HEK293 (cell line): ENCODE data around the gene KCTD14.

Source experiments
- SP2 ChIP-seq: fragments of 450-650 bp; formaldehyde crosslinking; IDR thresholded peaks from 2 replicates; pipeline ENCODE4 v1.5.1; 2016; ENCODE audit warnings: missing biosample characterization, missing genetic modification characterization
- ZBTB17 ChIP-seq: fragments of 450-650 bp; formaldehyde crosslinking; IDR thresholded peaks from 2 replicates; pipeline ENCODE4 v1.5.1; 2016; ENCODE audit warnings: missing biosample characterization, missing genetic modification characterization
- ZNF239 ChIP-seq: fragments of 450-650 bp; formaldehyde crosslinking; IDR thresholded peaks from 2 replicates; pipeline ENCODE4 v1.5.1; 2016; ENCODE audit warnings: missing biosample characterization, missing genetic modification characterization
- ZNF561 ChIP-seq: fragments of 450-650 bp; IDR thresholded peaks from 2 replicates; pipeline ENCODE4 v1.5.1; 2018; ENCODE audit warnings: missing biosample characterization, missing genetic modification characterization, borderline replicate concordance
- TF ChIP-seq, protein P1 (sequence below): fragments of 450-650 bp; formaldehyde crosslinking; IDR thresholded peaks from 2 replicates; pipeline ENCODE4 v1.5.1; 2017; ENCODE audit warnings: missing biosample characterization, missing genetic modification characterization
- TF ChIP-seq, protein P2 (sequence below): fragments of 450-650 bp; formaldehyde crosslinking; IDR thresholded peaks from 2 replicates; pipeline ENCODE4 v1.5.1; 2016; ENCODE audit warnings: missing biosample characterization, missing genetic modification characterization

DNA sequence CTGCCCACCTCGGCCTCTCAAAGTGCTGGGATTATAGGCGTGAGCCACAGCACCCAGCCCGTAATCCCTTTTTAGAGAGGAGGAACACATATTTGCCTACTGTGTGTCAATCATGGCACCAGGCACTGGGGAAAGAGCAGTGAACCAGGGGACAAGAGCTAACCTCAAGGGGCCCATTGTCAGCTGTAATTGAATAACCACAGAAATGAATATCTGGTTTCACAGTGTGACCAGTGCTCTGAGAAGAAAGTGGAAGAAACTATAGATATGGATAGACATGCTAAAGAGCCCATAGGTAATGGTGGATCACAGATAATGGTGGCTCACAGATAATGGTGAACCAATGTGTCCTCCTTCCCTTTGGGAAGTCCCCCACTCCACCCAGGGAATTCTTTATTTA lies 8.6 kb upstream of the KCTD14 start:
- no peak for TF ChIP-seq SP2 (tag by site-specific recombination)
- TF ChIP-seq ZBTB17: no peak
- TF ChIP-seq, protein P1, sequence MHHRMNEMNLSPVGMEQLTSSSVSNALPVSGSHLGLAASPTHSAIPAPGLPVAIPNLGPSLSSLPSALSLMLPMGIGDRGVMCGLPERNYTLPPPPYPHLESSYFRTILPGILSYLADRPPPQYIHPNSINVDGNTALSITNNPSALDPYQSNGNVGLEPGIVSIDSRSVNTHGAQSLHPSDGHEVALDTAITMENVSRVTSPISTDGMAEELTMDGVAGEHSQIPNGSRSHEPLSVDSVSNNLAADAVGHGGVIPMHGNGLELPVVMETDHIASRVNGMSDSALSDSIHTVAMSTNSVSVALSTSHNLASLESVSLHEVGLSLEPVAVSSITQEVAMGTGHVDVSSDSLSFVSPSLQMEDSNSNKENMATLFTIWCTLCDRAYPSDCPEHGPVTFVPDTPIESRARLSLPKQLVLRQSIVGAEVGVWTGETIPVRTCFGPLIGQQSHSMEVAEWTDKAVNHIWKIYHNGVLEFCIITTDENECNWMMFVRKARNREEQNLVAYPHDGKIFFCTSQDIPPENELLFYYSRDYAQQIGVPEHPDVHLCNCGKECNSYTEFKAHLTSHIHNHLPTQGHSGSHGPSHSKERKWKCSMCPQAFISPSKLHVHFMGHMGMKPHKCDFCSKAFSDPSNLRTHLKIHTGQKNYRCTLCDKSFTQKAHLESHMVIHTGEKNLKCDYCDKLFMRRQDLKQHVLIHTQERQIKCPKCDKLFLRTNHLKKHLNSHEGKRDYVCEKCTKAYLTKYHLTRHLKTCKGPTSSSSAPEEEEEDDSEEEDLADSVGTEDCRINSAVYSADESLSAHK: no peak
- no peak for TF ChIP-seq ZNF561 (tag by site-specific recombination)
- TF ChIP-seq ZNF239: no peak
- TF ChIP-seq, protein P2, sequence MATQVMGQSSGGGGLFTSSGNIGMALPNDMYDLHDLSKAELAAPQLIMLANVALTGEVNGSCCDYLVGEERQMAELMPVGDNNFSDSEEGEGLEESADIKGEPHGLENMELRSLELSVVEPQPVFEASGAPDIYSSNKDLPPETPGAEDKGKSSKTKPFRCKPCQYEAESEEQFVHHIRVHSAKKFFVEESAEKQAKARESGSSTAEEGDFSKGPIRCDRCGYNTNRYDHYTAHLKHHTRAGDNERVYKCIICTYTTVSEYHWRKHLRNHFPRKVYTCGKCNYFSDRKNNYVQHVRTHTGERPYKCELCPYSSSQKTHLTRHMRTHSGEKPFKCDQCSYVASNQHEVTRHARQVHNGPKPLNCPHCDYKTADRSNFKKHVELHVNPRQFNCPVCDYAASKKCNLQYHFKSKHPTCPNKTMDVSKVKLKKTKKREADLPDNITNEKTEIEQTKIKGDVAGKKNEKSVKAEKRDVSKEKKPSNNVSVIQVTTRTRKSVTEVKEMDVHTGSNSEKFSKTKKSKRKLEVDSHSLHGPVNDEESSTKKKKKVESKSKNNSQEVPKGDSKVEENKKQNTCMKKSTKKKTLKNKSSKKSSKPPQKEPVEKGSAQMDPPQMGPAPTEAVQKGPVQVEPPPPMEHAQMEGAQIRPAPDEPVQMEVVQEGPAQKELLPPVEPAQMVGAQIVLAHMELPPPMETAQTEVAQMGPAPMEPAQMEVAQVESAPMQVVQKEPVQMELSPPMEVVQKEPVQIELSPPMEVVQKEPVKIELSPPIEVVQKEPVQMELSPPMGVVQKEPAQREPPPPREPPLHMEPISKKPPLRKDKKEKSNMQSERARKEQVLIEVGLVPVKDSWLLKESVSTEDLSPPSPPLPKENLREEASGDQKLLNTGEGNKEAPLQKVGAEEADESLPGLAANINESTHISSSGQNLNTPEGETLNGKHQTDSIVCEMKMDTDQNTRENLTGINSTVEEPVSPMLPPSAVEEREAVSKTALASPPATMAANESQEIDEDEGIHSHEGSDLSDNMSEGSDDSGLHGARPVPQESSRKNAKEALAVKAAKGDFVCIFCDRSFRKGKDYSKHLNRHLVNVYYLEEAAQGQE (tag by site-specific recombination): no peak
